ENCODE measurements around the gene FEZ2.

Gene FEZ2

GRCh38 chr2:36568516-36569246 is 29.3 kb downstream of the FEZ2 start:
- ATAC-seq, result peak; percentile 66
- TF ChIP-seq ZNF70 (CRISPR knock-in tag; IDR thresholded peaks at IDR 0.05) (no peak), ZNF8 (CRISPR knock-in tag; IDR thresholded peaks at IDR 0.05) (no peak), ZFP30 (CRISPR knock-in tag; IDR thresholded peaks at IDR 0.05) (no peak), ZFP3 (CRISPR knock-in tag; IDR thresholded peaks at IDR 0.05) (no peak), ESRRG (CRISPR knock-in tag; IDR thresholded peaks at IDR 0.05) (no peak), GLIS3 (CRISPR knock-in tag; IDR thresholded peaks at IDR 0.05) (no peak), SNAI2 (CRISPR knock-in tag; IDR thresholded peaks at IDR 0.05) (no peak), ZC3H10 (CRISPR knock-in tag; IDR thresholded peaks at IDR 0.05) (no peak), PATZ1 (CRISPR knock-in tag; IDR thresholded peaks at IDR 0.05; ENCODE audit: borderline replicate concordance) (no peak), OSR1 (CRISPR knock-in tag; IDR thresholded peaks at IDR 0.05) (no peak), ARNTL (CRISPR knock-in tag; IDR thresholded peaks at IDR 0.05; ENCODE audit: borderline replicate concordance, low read depth) (no peak), ISL1 (CRISPR knock-in tag; IDR thresholded peaks at IDR 0.05) (no peak), TOX (CRISPR knock-in tag; IDR thresholded peaks at IDR 0.05; ENCODE audit: borderline replicate concordance) (no peak), CSDC2 (CRISPR knock-in tag; IDR thresholded peaks at IDR 0.05) (no peak), PPARA (CRISPR knock-in tag; IDR thresholded peaks at IDR 0.05; ENCODE audit: borderline replicate concordance) (no peak), BACH2 (CRISPR knock-in tag; IDR thresholded peaks at IDR 0.05; ENCODE audit: borderline replicate concordance) (no peak), ZNF565 (CRISPR knock-in tag; conservative IDR thresholded peaks at IDR 0.05; ENCODE audit: low read depth) (no peak)
- TF ChIP-seq, protein P1, sequence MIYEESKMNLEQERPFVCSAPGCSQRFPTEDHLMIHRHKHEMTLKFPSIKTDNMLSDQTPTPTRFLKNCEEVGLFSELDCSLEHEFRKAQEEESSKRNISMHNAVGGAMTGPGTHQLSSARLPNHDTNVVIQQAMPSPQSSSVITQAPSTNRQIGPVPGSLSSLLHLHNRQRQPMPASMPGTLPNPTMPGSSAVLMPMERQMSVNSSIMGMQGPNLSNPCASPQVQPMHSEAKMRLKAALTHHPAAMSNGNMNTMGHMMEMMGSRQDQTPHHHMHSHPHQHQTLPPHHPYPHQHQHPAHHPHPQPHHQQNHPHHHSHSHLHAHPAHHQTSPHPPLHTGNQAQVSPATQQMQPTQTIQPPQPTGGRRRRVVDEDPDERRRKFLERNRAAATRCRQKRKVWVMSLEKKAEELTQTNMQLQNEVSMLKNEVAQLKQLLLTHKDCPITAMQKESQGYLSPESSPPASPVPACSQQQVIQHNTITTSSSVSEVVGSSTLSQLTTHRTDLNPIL (CRISPR knock-in tag; IDR thresholded peaks at IDR 0.05; ENCODE audit: low read depth), result no peak
- TF ChIP-seq, protein P2, sequence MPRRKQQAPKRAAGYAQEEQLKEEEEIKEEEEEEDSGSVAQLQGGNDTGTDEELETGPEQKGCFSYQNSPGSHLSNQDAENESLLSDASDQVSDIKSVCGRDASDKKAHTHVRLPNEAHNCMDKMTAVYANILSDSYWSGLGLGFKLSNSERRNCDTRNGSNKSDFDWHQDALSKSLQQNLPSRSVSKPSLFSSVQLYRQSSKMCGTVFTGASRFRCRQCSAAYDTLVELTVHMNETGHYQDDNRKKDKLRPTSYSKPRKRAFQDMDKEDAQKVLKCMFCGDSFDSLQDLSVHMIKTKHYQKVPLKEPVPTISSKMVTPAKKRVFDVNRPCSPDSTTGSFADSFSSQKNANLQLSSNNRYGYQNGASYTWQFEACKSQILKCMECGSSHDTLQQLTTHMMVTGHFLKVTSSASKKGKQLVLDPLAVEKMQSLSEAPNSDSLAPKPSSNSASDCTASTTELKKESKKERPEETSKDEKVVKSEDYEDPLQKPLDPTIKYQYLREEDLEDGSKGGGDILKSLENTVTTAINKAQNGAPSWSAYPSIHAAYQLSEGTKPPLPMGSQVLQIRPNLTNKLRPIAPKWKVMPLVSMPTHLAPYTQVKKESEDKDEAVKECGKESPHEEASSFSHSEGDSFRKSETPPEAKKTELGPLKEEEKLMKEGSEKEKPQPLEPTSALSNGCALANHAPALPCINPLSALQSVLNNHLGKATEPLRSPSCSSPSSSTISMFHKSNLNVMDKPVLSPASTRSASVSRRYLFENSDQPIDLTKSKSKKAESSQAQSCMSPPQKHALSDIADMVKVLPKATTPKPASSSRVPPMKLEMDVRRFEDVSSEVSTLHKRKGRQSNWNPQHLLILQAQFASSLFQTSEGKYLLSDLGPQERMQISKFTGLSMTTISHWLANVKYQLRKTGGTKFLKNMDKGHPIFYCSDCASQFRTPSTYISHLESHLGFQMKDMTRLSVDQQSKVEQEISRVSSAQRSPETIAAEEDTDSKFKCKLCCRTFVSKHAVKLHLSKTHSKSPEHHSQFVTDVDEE (CRISPR knock-in tag; IDR thresholded peaks at IDR 0.05), result no peak

GRCh38 chr2:36567711-36568408 is 30.1 kb downstream of the FEZ2 start:
- no peak for ATAC-seq
- TF ChIP-seq ZFP3 (CRISPR knock-in tag; IDR thresholded peaks at IDR 0.05) (no peak), GLIS3 (CRISPR knock-in tag; IDR thresholded peaks at IDR 0.05) (no peak), OSR1 (CRISPR knock-in tag; IDR thresholded peaks at IDR 0.05) (no peak), ARNTL (CRISPR knock-in tag; IDR thresholded peaks at IDR 0.05; ENCODE audit: borderline replicate concordance, low read depth) (no peak), TOX (CRISPR knock-in tag; IDR thresholded peaks at IDR 0.05; ENCODE audit: borderline replicate concordance) (no peak), SNAI2 (CRISPR knock-in tag; IDR thresholded peaks at IDR 0.05) (no peak), ZNF70 (CRISPR knock-in tag; IDR thresholded peaks at IDR 0.05) (no peak)
- TF ChIP-seq, protein P1 (CRISPR knock-in tag; IDR thresholded peaks at IDR 0.05; ENCODE audit: low read depth), result no peak

GRCh38 chr2:36566887-36567286 is 31.1 kb downstream of the FEZ2 start:
- no peak for ATAC-seq
- no peak for TF ChIP-seq OSR1 (CRISPR knock-in tag; IDR thresholded peaks at IDR 0.05)
- TF ChIP-seq, protein P1 (CRISPR knock-in tag; IDR thresholded peaks at IDR 0.05; ENCODE audit: low read depth), result no peak
- TF ChIP-seq, protein P2 (CRISPR knock-in tag; IDR thresholded peaks at IDR 0.05), result no peak
- no peak for TF ChIP-seq BACH2 (CRISPR knock-in tag; IDR thresholded peaks at IDR 0.05; ENCODE audit: borderline replicate concordance)
- no peak for TF ChIP-seq ESRRG (CRISPR knock-in tag; IDR thresholded peaks at IDR 0.05)
- no peak for TF ChIP-seq TOX (CRISPR knock-in tag; IDR thresholded peaks at IDR 0.05; ENCODE audit: borderline replicate concordance)
- TF ChIP-seq ZNF565 (CRISPR knock-in tag; conservative IDR thresholded peaks at IDR 0.05; ENCODE audit: low read depth), result no peak
- TF ChIP-seq, protein P3, sequence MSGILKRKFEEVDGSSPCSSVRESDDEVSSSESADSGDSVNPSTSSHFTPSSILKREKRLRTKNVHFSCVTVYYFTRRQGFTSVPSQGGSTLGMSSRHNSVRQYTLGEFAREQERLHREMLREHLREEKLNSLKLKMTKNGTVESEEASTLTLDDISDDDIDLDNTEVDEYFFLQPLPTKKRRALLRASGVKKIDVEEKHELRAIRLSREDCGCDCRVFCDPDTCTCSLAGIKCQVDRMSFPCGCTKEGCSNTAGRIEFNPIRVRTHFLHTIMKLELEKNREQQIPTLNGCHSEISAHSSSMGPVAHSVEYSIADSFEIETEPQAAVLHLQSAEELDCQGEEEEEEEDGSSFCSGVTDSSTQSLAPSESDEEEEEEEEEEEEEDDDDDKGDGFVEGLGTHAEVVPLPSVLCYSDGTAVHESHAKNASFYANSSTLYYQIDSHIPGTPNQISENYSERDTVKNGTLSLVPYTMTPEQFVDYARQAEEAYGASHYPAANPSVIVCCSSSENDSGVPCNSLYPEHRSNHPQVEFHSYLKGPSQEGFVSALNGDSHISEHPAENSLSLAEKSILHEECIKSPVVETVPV (CRISPR knock-in tag; IDR thresholded peaks at IDR 0.05), result no peak
- no peak for TF ChIP-seq ZFP30 (CRISPR knock-in tag; IDR thresholded peaks at IDR 0.05)
